NOMO-1 treated with dmso at 0.1 percent for 144 hours (cell line): Measurements from ENCODE around the gene TRAF2.

Source experiments
- DNase-seq: peaks from one replicate; lab custom pipeline; 2025; ENCODE audit not compliant: unreplicated experiment; lab: John Stamatoyannopoulos, UW

The TRAF2 gene

DNA sequence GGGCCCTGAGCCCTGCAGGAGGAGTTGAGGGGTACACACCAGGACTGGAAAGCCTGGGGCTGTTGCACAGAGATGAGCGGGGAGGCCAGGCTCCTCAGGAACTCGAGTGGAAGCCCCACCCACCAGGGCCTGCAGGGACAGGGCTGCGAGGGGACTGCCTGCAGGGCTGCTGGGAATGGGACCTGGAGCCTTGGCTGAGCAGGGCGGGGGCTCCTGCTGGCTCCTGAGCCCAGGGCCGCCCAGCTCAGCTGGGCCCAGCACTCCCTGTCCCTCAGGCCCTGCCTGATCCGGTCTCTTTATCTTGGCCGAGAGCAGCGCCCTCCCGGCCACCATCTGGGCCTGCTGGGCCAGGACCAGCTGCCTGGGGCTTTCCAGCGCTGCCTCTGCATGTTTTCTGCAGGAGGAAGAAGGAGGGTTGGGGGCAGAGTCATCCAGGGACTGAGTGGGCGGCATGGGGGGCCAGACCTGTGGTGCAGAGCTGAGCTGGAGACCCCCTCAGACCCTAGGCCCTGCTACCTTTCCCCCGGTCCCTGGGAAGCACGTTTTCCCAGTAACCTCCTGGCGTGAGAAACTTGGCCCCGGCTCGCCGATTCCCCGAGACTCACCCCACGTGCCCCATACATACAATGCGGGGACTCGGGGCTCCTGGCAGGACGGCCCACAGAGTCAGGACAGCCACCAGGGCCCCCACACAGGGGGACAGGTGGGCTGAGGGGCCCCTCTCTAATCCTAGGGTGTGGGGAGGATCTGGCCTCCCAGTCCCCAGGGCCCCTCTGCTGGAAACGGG is 75.2 kb downstream of the TRAF2 start:
- DNase-seq = no peak

DNA sequence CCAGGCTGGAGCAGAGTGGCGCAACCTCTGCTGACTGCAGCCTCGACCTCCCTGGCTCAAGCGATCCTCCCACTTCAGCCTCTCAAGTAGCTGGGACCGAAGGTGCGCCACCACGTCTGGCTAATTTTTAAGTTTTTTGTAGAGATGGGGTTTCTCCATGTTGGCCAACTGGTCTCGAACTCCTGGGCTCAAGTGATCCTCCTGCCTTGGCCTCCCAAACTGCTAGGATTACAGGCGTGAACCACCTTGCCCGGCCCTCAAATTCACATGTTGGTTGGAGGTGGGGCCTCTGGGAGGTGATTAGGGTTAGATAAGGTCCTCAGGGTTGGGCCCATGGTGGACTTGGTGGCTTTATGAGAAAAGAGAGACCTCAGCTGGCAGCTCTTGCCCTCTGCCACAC is 75.8 kb downstream of the TRAF2 start:
- no peak for DNase-seq

DNA sequence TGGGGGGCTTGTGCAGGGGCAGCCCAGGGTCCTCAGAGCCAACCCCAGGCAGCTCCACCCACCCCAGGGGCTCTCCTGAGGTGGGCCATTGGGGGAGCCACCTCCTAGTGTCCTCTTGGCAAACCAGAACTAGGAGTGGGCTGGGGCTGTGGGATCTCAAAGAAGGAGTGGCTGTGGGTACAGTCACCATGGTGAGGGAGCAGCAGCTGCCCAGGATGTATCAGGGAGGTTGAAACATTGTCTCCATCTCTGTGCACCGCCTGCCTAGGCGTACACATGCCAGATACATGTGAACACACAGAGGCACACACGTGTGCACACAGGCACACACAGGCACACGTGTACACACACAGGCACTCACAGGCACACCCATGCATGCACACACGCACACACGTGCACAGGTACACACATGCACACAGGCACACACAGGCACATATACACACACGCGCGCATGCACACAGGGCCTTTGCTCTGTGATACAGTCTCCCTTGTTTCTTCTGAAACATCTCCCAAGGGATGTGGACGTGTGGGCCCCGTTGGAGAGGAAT is 76.5 kb downstream of the TRAF2 start:
- DNase-seq = no peak

DNA sequence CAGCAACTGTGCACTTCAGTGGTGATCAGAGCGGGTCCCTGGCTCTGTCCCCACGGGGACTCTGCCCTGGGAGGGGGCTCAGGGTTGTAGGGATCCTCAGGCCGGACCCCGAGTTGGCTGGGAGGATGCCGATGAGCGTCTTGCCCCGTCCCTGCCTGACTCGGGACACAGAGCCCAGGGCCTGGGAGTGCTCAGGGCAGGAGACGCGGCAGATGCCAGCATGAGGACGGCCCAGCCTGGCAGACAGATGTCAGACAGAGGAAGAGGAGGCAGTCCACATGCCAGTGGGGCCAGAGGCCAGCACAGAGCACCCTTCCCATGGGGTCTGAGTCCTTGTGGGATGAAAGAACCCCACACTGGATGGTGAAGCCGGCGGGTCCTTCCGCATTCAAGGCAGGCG is 77.0 kb downstream of the TRAF2 start:
- DNase-seq = no peak

- DNase-seq = no peak
Observed at GRCh38 chr9:136963751-136964150, 77.4 kb downstream of the TRAF2 start.

DNA sequence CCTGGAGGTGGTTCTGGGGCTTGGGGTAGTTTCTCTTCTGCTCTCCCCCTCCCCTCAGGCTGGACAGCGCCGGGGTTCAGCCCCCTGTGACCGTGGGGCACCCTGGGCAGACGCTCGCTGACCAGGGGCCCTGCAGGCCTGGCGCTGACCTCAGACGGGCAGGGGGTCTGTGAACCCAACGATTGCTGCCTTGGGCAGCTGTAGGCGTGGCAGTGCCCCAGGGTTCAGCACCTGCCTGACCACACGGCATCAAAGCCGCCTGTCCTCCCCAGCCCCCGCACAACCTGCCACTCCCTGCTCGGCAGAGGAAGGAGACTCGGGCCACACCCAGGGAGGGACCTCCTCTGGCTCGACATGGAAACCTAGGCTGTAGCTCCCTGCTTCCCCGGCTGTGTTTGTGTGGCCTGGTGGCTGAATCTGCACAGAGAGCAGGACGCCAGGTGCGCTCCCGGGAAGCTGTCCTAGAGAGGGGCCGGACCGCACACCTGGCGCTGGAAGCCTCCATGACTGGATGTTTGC is 77.9 kb downstream of the TRAF2 start:
- DNase-seq = no peak

- no peak for DNase-seq
Observed at GRCh38 chr9:136964833-136965422, 78.6 kb downstream of the TRAF2 start.

DNA sequence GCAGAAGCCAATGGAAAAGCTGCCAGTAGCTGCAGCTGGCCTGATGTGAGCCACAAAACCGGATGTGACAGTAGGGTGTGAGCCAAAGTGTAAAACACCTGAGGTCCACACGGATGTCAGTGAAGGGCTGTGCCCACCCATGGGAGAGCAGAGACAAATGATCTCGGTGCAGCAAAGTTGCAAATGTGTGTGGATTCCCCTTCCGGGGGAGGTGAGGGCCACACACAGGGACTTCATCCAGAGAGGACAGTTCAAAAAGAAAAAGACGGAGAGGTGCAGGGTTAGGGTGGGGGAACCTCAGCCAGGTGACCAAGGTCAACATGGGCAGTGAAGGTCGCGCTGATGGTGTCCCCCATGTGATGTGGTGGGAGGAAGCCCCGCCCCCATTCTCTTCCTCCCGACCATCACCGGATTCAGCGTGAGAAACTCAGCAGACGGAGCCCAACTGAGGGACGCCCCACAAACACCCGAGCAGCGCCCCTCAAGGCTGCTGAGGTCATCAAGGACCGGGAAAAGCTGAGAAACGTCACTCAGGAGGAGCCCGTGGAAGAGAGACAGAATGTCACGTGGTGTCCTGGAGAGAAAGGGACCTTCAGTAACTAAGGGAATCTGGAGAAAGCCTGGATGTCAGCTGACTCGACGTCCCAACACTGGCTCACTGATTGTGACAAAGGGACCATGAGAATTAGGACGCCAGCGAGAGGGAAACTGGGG is 79.6 kb downstream of the TRAF2 start:
- no peak for DNase-seq

GRCh38 chr9:136968333-136969127 is 82.2 kb downstream of the TRAF2 start:
- DNase-seq = no peak

DNA sequence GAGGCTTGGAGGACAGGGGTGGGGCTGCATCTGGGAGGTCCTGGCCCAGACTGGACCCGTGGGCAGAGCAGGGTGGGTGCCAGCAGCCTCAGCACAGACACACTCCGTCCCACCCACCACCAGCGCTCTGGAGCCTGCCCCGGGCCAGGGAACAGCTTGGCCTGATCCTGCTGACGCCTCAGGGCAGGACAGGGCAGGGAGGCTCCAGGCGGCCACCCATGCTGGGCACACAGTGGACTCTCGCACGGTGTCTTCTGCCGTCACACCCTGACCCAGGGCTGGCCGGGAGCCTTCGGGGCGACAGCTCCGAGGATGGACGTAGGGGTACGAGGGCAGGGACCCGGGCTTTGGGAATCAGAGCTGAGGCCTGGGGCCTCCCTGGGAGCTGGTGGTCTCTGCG is 82.8 kb downstream of the TRAF2 start:
- DNase-seq = no peak

GRCh38 chr9:136969774-136970173 is 83.5 kb downstream of the TRAF2 start:
- no peak for DNase-seq

DNA sequence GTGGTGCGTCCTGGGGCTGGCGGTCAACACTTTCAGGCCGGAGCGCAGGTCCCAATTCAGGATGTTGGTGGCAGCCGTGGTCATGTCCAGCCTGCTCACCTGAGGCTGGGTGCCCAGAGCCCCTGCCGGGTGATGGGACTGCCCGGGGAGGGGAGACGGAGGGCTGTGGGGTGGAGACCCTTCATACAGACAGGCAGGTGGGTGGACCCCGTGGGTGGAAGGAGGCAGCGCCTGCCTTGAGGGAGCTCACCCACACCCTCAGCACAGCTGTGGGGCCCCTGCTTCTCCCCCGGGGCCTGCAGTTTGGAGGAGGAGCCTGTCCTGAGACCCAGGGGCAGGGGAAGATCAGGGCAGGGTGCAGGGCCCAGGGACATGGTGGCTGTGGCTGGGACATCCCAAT is 84.0 kb downstream of the TRAF2 start:
- DNase-seq = no peak

- no peak for DNase-seq
Observed at GRCh38 chr9:136971746-136972145, 85.4 kb downstream of the TRAF2 start.

DNA sequence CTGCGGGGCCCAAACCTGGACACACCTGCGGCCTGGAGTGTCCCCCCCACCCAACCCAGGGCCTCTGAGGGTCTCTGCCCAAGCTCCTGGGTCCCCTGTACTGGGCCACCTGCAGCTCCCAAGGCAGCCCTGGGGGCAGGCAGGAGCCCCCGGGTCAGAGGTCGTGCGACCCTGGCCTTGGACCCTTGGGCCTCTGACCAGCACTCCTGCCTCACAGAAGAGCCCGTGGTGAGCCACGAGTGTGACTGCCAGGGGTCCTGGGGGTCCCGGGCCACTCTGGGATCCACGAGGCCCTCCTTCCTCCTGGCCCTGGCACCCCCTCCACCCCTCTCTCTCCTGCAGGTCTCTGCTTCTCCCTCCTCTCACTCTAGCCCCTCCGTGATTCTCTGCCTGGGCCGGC is 86.0 kb downstream of the TRAF2 start:
- DNase-seq = no peak

- no peak for DNase-seq
Observed at GRCh38 chr9:136972743-136973142, 86.4 kb downstream of the TRAF2 start.

DNA sequence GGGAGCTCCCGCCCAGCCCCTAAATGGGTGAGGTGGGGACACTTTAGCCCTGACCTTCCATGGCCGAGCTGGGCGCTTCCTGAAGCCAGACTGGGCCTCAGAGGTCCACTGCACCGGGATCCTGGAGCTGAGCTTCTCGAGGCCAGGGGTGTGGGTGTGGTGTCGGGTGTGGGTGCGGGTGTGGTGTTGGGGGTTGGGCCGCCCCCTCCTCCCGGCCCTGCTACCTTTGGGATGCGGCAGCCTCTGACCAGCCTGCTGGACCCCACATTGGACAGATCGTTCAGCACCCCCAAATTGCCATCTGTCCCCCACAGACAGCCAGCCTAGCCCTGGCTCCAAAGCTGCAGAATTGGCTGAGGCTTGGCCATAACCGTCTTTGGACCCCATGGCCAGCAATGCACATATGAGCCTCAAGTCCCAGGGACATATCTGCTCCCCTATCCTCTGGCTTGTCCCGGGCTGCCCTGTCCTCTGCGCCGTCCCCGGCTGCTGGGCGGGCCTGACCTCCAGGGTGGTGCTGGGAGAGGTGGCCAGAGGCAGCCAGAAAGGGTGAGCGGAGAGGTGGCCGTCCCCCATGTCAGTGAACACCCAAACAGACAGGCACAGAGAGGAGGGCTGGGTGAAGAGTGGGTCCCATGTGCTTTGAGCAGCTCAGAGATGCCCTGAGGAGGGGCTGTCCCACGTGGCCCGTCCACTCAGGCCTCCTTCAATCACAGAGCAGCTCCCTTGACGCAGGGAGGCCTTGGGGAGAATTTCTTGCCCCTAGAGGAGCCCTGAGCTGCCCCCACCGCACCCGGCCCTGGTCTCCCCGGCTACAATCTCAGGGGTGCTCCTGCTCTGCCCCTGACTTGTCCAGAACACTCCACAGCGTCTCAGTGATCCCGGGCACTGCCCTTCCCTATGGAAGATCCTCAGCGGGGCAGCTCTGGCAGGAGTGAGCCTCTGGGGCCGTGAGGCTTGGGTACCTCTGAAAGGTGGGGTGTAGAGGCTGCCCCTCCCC is 87.6 kb downstream of the TRAF2 start:
- no peak for DNase-seq

DNA sequence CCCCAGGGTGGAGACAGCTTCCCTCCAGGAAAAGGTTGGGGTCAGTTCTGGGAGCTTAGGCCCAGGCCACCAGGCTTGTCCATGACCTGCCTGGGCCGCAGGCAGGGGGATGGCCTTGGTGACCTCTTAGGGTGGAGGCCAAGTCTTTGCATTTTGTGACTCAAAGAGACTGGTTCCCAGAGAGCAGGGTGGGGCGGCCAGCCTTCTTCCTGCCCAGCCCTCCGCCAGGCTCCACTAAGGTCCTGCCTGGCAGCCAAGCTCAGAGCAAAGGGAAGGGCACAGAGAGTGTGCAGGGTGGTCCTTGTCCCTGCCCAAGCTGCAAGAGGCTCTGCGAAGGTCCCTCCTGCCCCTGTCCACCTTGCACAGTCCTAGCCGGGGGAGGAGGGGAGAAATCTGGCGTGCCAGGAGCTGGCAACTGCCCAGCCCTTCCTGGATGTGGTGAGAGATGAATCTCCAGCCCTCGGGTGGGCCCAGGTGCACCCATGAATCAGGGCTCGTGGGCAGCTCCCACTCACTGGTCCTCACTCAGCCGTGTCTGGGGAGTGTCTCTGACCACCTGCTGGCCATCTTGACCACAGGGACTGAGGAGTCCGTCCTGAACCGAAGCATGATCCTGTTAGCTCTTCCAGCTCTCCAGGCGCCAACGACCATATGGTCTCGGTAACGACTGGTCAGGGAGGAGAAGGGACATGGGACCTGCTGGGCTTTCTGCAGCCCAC is 88.7 kb downstream of the TRAF2 start:
- DNase-seq = no peak

- DNase-seq = no peak
Observed at GRCh38 chr9:136975644-136976043, 89.3 kb downstream of the TRAF2 start.
